AG10803 (cell line): ENCODE data around the gene PAEP.

ENCODE experiments used
- DNase-seq: peaks from one replicate; pipeline ENCODE4 v3.0.0; 2010; ENCODE audit warnings: low read depth
- H3K4me3 ChIP-seq: 2 replicates; pipeline ENCODE4 v1.5.1; 2011; ENCODE audit warnings: mild to moderate bottlenecking, low read length, control low read depth
- CTCF ChIP-seq: conservative IDR thresholded peaks from 2 replicates; pipeline ENCODE4 v1.5.1; 2011; ENCODE audit warnings: mild to moderate bottlenecking, low read length, control low read depth, inconsistent platforms

Gene PAEP

GRCh38 chr9:135615666-135616618 lies 54.4 kb downstream of the PAEP start:
- DNase-seq: no peak
- no peak overlapping the region for H3K4me3 ChIP-seq
- no peak for TF ChIP-seq CTCF
